IMR-90 (cell line): ENCODE results near the gene ZFX. TPM values are rescaled to one million over a fixed set of nuclear protein-coding genes. Genes with fewer than 3 reads are reported as not detected.

Experiments used
- ATAC-seq: fragments of 200-7000 bp; cut with Tn5 transposase; 2 replicates; pipeline ENCODE4 v1.9.1; 2020; ENCODE audit warnings: low read depth, mild to moderate bottlenecking, moderate library complexity
- BruUV-seq: library from RNA; stranded (reverse); fragments of 400-500 nt; replicated peaks from 2 replicates; lab custom pipeline; 2021; lab: Mats Ljungman, UMichigan
- CTCF ChIA-PET: fragments of 300-600 bp; formaldehyde crosslinking; extraction: SDS; loops from one replicate; lab custom pipeline; 2021; ENCODE audit warnings: antibody characterized with exemption; lab: Yijun Ruan, JAX
- POLR2A ChIA-PET: fragments of 300-600 bp; sonication (Branson Sonifier 250); formaldehyde crosslinking; loops from one replicate; lab custom pipeline; 2022; ENCODE audit warnings: antibody characterized with exemption; ENCODE audit not compliant: unreplicated experiment; lab: Charles Lee
- DNase-seq: peaks from one replicate; pipeline ENCODE4 v3.0.0; 2013
- H2AFZ ChIP-seq: replicated peaks from 2 replicates; pipeline ENCODE3; 2013; ENCODE audit warnings: low read length, mild to moderate bottlenecking; ENCODE audit not compliant: poor library complexity
- H2AK5ac ChIP-seq: 2 replicates; pipeline ENCODE4 v1.6.1; 2013; ENCODE audit warnings: low read depth, low read length, inconsistent platforms
- H2AK9ac ChIP-seq: replicated peaks from 2 replicates; pipeline ENCODE3; 2013; ENCODE audit warnings: mild to moderate bottlenecking, low read depth, low read length, moderate library complexity; ENCODE audit not compliant: poor library complexity
- H2BK120ac ChIP-seq: 2 replicates; pipeline ENCODE4 v1.6.1; 2013; ENCODE audit warnings: low read depth, low read length, inconsistent platforms
- H2BK15ac ChIP-seq: 3 replicates; pipeline ENCODE4 v1.6.1; 2013; ENCODE audit warnings: low read depth, low read length, inconsistent platforms
- H2BK20ac ChIP-seq: 2 replicates; pipeline ENCODE4 v1.6.1; 2013; ENCODE audit warnings: low read depth, mild to moderate bottlenecking, inconsistent platforms, low read length, moderate library complexity
- H2BK5ac ChIP-seq: 2 replicates; pipeline ENCODE4 v1.6.1; 2013; ENCODE audit warnings: mild to moderate bottlenecking, low read depth, low read length, inconsistent platforms; ENCODE audit not compliant: poor library complexity, severe bottlenecking
- H3K14ac ChIP-seq: replicated peaks from 2 replicates; pipeline ENCODE4 v1.6.1; 2013; ENCODE audit warnings: low read depth, low read length, inconsistent platforms
- H3K18ac ChIP-seq: 2 replicates; pipeline ENCODE4 v1.6.1; 2013; ENCODE audit warnings: low read depth, low read length, control low read depth
- H3K23ac ChIP-seq: 2 replicates; pipeline ENCODE4 v1.6.1; 2013; ENCODE audit warnings: low read depth, low read length, inconsistent platforms
- H3K27ac ChIP-seq: 2 replicates; pipeline ENCODE4 v1.5.1; 2013; ENCODE audit warnings: mild to moderate bottlenecking, control low read depth, low read length; ENCODE audit not compliant: insufficient read depth
- H3K27me3 ChIP-seq: 2 replicates; pipeline ENCODE4 v1.6.1; 2013; ENCODE audit warnings: low read length; ENCODE audit not compliant: control insufficient read depth, insufficient read depth
- H3K36me3 ChIP-seq: 2 replicates; pipeline ENCODE4 v1.6.1; 2013; ENCODE audit warnings: low read length, mixed read lengths; ENCODE audit not compliant: control insufficient read depth, insufficient read depth
- H3K4ac ChIP-seq: 2 replicates; pipeline ENCODE4 v1.6.1; 2013; ENCODE audit warnings: low read depth, low read length, inconsistent platforms
- H3K4me1 ChIP-seq: 2 replicates; pipeline ENCODE4 v1.6.1; 2013; ENCODE audit warnings: low read length, mixed read lengths; ENCODE audit not compliant: control insufficient read depth, insufficient read depth
- H3K4me2 ChIP-seq: 2 replicates; pipeline ENCODE4 v1.6.1; 2013; ENCODE audit warnings: low read depth, mild to moderate bottlenecking, control low read depth, low read length, moderate library complexity
- H3K4me3 ChIP-seq: 2 replicates; pipeline ENCODE4 v1.5.1; 2013; ENCODE audit warnings: low read depth, mild to moderate bottlenecking, control low read depth, low read length, moderate library complexity; ENCODE audit not compliant: insufficient read depth
- H3K56ac ChIP-seq: 2 replicates; pipeline ENCODE4 v1.6.1; 2013; ENCODE audit warnings: low read length, inconsistent platforms; ENCODE audit not compliant: insufficient read depth; ENCODE audit errors: extremely low read depth
- H3K79me1 ChIP-seq, 2 experiments: 2 replicates each; pipeline ENCODE4 v1.6.1; 2013; ENCODE audit warnings: low read length in 2 of 2, inconsistent platforms in 1 of 2, low read depth in 1 of 2
- H3K9ac ChIP-seq: 2 replicates; pipeline ENCODE4 v1.6.1; 2013; ENCODE audit warnings: low read depth, low read length, control low read depth
- H3K9me1 ChIP-seq: 2 replicates; pipeline ENCODE4 v1.6.1; 2013; ENCODE audit warnings: low read length, inconsistent platforms; ENCODE audit not compliant: insufficient read depth
- H3K9me3 ChIP-seq: 2 replicates; pipeline ENCODE4 v1.6.1; 2013; ENCODE audit warnings: low read length; ENCODE audit not compliant: control insufficient read depth, insufficient read depth
- H4K20me1 ChIP-seq: 2 replicates; pipeline ENCODE4 v1.6.1; 2013; ENCODE audit warnings: low read length, inconsistent platforms; ENCODE audit not compliant: insufficient read depth
- H4K5ac ChIP-seq: 2 replicates; pipeline ENCODE4 v1.6.1; 2013; ENCODE audit warnings: mild to moderate bottlenecking, low read depth, low read length, control low read depth
- H4K8ac ChIP-seq, 2 experiments: 2 replicates each; pipeline ENCODE4 v1.6.1; 2013; ENCODE audit warnings: low read depth in 2 of 2, low read length in 2 of 2, control low read depth in 1 of 2, inconsistent platforms in 1 of 2
- H4K91ac ChIP-seq: 2 replicates; pipeline ENCODE4 v1.6.1; 2013; ENCODE audit warnings: low read depth, low read length, inconsistent platforms; ENCODE audit not compliant: insufficient read depth
- BHLHE40 ChIP-seq: fragments of 150-350 bp; IDR thresholded peaks from 2 replicates; pipeline ENCODE4 v1.6.1; 2016; ENCODE audit warnings: mild to moderate bottlenecking, low read depth, low read length
- CEBPB ChIP-seq: IDR thresholded peaks from 2 replicates; pipeline ENCODE4 v1.6.1; 2012; ENCODE audit warnings: low read depth, low read length, improper control_type of control experiment
- ELK1 ChIP-seq: fragments of 150-350 bp; IDR thresholded peaks from 2 replicates; pipeline ENCODE4 v1.6.1; 2016; ENCODE audit warnings: low read depth, mild to moderate bottlenecking, low read length, moderate library complexity, borderline replicate concordance
- FOS ChIP-seq: fragments of 150-350 bp; IDR thresholded peaks from 2 replicates; pipeline ENCODE4 v1.6.1; 2016; ENCODE audit warnings: low read depth, low read length
- MAZ ChIP-seq: IDR thresholded peaks from 2 replicates; pipeline ENCODE4 v1.6.1; 2012; ENCODE audit warnings: low read depth, mild to moderate bottlenecking, low read length, improper control_type of control experiment, moderate library complexity, borderline replicate concordance
- MXI1 ChIP-seq: IDR thresholded peaks from 2 replicates; pipeline ENCODE4 v1.6.1; 2012; ENCODE audit warnings: low read depth, mild to moderate bottlenecking, low read length, moderate library complexity, borderline replicate concordance
- NFE2L2 ChIP-seq: fragments of 150-350 bp; IDR thresholded peaks from 2 replicates; pipeline ENCODE4 v1.6.1; 2016; ENCODE audit warnings: low read depth, mild to moderate bottlenecking, low read length
- POLR2A ChIP-seq: IDR thresholded peaks from 2 replicates; pipeline ENCODE4 v1.6.1; 2012; ENCODE audit warnings: mild to moderate bottlenecking, low read depth, low read length
- RAD21 ChIP-seq: IDR thresholded peaks from 2 replicates; pipeline ENCODE4 v1.6.1; 2012; ENCODE audit warnings: low read length, improper control_type of control experiment
- SMC3 ChIP-seq: fragments of 150-350 bp; IDR thresholded peaks from 2 replicates; pipeline ENCODE4 v1.6.1; 2016; ENCODE audit warnings: low read depth, mild to moderate bottlenecking, antibody characterized with exemption, low read length, moderate library complexity
- USF2 ChIP-seq: fragments of 150-350 bp; IDR thresholded peaks from 2 replicates; pipeline ENCODE4 v1.6.1; 2017; ENCODE audit warnings: mild to moderate bottlenecking, antibody characterized with exemption, low read length, low read depth
- dilution Hi-C: fragments of 300-500 bp; cut with HindIII; formaldehyde crosslinking; loops from one replicate; pipeline ENCODE4 v1.14.3; 2018; ENCODE audit warnings: low sequenced_read_pairs; ENCODE audit not compliant: unreplicated experiment
- in situ Hi-C: fragments of 300-500 bp; cut with MboI; formaldehyde crosslinking; loops from 3 replicates; pipeline ENCODE4 v1.14.3; 2019; ENCODE audit warnings: low sequenced_read_pairs, inconsistent platforms, mixed read lengths
- intact Hi-C: fragments of 100-400 bp; cut with micrococcal nuclease; formaldehyde crosslinking; loops from 2 replicates; pipeline ENCODE4 v1.10.0; 2022
- polyA plus RNA-seq, 3 experiments: library from polyadenylated mRNA; depleted of rRNA; stranded (reverse); fragments of >200 nt; gene quantifications; 2 replicates each; pipeline ENCODE4 v1.2.3, GENCODE V29; 2012; ENCODE audit warnings: low replicate concordance in 1 of 3
- total RNA-seq: library from RNA; depleted of rRNA; stranded (reverse); fragments of >200 nt; gene quantifications from 2 replicates; pipeline ENCODE4 v1.2.3, GENCODE V29; 2012

ZFX gene
- total and polyA plus RNA-seq, 2 of the 4 experiments (the other 2 are of a cell fraction), result 16.0 to 99.3 TPM

GRCh38 chrX:24137192-24137591, 12.3 kb upstream of the ZFX start:
- Histone ChIP-seq H4K20me1 (no peaks in the 10 kb centered on the region), H2BK15ac (no peak overlapping the region), H2AK9ac (no peak overlapping the region), H3K4me2 (no peak overlapping the region), H3K23ac (no peak overlapping the region), H2BK120ac (no peak overlapping the region), H3K18ac (no peak overlapping the region), H3K14ac (no peak overlapping the region), H3K9me3 (no peaks in the 10 kb centered on the region), H2BK20ac (no peak overlapping the region), H3K79me1 (no peaks in the 10 kb centered on the region), H2AFZ (no peak overlapping the region), H3K4me1 (no peaks in the 10 kb centered on the region), H3K56ac (no peak overlapping the region), H4K8ac (no peak overlapping the region), H2AK5ac (no peak overlapping the region), H3K36me3 (no peaks in the 10 kb centered on the region), H2BK5ac (no peak overlapping the region), H3K27me3 (peaks cover 8% of the 10 kb centered on the region), H4K91ac (no peak overlapping the region), H3K9me1 (no peaks in the 10 kb centered on the region; the same call in 1 of the 2 replicates), H3K9ac (no peak overlapping the region), H3K4ac (no peak overlapping the region), H3K4me3 (no peak overlapping the region), H3K27ac (no peak overlapping the region), H4K5ac (no peak overlapping the region)
- dilution Hi-C loops (no loop called here), in situ Hi-C loops (no loop called here), intact Hi-C loops (no loop called here)
- no peak for ATAC-seq
- ChIA-PET POLR2A (no interaction called here), CTCF (interaction anchor here (0.5 to 0.6 kb wide), 2 partner anchors 17 to 37 kb away, joined by 3 to 4 read pairs; no protein-coding TSS in a partner anchor)
- DNase-seq, result no peak
- BruUV-seq, result no TSS peak
- TF ChIP-seq MAZ (no peak), CEBPB (no peak), NFE2L2 (no peak), ELK1 (no peak), SMC3 (no peak), RAD21 (no peak), POLR2A (no peak), USF2 (no peak), MXI1 (no peak), BHLHE40 (no peak), FOS (no peak)
